GM19099 (cell line): ENCODE results near the gene FHOD1.

Experiments
- POLR2A ChIP-seq: IDR thresholded peaks from 3 replicates; pipeline ENCODE4 v1.6.1; 2011; ENCODE audit warnings: low read depth; ENCODE audit not compliant: insufficient read length; ENCODE audit errors: extremely low read depth

Gene FHOD1

DNA sequence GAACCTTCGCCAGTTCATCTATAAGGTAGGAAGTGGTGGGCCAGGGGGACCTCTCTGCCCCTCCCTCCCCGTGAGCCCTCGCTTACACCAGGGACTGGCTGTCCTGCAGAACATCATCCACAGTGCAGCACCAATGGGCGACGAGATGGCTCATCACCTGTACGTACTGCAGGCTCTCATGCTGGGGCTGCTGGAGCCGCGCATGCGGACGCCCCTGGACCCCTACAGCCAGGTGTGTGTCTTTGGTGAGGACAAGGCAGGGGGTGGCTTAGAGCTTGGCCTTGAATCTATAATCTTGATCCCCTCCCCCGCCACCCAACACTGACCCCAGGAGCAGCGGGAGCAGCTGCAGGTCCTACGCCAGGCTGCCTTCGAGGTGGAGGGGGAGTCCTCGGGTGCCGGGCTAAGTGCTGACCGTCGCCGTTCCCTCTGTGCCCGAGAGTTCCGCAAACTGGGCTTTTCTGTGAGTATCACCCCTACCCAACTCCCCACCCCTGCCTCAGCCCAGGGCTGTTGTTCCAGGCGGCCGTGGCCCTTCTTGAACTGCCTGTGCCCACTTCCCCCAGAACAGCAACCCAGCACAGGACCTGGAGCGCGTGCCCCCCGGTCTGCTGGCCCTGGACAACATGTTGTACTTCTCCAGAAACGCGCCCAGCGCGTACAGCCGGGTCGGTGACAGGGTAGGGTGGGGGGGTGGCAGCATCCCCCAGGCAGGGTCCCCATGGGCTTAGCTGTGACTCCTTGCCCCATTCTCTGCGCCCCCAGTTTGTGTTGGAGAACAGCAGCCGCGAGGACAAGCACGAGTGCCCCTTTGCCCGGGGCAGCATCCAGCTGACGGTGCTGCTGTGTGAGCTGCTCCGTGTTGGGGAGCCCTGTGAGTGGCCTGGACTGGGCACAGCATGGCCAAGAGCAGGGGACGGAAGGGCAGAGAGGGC, 45.6 kb downstream of the FHOD1 start:
- no peak for TF ChIP-seq POLR2A

DNA sequence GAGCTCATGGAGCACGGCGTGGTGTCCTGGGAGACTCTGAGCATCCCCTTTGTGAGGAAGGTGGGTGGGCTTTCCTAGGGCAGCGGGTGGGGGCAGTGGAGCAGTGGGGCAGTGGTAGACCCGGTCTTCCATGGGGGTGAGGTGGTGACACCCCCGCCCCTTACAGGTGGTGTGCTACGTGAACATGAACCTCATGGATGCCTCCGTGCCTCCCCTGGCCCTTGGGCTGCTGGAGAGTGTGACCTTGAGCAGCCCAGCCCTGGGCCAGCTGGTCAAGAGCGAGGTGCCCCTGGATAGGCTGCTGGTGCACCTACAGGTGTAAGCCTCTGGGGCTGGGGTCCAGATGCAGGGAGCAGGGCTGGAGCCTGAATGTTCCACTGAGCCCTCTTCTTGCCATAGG, 46.8 kb downstream of the FHOD1 start:
- no peak for TF ChIP-seq POLR2A

DNA sequence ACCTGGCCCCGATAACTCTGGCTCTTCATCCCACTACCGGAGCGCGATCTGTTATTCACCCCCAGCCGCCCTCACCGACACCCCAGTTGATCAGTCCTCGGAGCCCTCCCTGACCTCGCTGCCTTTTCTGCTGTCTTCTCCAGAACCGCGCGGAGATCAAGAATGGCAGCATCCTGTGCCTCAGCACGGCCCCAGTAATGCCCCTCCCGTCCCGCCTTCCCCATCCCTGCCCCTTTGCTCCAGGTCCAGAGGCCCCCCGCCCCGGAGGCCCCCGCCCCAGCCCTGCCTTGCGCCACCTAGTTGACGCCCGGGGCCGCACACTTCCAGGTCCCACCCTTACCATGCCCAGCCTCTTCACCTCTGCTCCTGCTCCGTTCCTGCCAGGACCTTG, 47.5 kb downstream of the FHOD1 start:
- TF ChIP-seq POLR2A = no peak

DNA sequence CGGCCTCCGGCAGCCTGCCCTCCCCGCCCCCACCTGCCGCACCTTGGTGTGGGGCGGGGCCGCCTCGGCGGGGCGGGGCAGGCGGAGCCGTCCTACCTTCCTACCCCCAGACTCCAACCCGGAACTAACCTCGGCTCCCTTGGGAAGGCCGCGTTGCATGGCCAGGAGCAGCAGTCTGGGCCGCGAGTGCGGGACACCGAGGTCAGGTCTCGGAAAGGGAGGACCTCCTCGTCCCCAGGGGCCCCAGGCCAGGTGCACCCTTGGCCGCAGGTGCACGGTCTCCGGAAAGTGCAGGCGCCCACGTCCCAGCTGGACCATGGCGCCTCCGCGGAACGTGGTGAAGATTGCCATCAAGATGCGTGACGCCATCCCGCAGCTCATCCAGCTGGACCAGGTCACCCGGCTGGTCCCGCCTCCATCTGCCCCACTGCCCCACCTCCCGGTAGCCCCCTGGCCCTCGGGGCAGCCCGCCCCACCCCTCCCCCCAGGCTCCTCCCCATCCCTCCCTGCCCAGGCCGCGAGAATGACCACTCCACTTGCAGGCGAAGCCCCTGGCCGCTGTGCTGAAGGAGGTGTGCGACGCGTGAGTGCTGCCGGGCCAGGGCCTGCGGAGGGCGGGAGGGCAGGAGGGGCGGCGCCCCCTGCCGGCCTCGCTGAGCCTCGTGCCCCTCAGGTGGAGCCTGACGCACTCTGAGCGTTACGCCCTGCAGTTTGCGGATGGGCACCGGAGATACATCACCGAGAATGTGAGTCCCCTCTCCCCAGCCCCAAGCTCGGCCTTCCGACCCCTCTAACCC, 48.1 kb downstream of the FHOD1 start, which contains the start of gene ELMO3:
Gene ELMO3, plus strand, starts transcription at position 121 of the 797 bp plus-strand sequence. Its CDS starts 196 bp downstream, at position 317.
- TF ChIP-seq POLR2A = no peak

DNA sequence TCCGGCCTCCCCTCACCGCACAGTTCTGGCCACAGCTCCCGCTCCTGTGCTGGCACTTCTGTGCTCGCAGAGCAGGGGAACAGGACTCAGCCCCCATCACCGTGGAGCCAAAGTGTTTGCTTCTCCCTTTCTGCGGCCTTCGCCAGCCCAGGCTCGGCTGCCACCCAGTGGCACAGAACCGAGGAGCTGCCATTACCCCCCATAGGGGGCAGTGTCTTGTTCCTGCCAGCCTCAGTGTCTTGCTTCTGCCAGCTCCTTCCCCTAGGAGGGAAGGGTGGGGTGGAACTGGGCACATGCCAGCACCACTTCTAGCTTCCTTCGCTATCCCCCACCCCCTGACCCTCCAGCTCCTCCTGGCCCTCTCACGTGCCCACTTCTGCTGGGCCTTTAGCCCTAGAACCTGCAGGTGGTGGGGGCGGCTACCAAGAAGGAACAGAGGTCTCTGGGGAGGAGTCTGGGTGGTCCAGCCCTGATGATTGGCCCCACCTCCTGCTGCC, 49.0 kb downstream of the FHOD1 start:
- no peak for TF ChIP-seq POLR2A

DNA sequence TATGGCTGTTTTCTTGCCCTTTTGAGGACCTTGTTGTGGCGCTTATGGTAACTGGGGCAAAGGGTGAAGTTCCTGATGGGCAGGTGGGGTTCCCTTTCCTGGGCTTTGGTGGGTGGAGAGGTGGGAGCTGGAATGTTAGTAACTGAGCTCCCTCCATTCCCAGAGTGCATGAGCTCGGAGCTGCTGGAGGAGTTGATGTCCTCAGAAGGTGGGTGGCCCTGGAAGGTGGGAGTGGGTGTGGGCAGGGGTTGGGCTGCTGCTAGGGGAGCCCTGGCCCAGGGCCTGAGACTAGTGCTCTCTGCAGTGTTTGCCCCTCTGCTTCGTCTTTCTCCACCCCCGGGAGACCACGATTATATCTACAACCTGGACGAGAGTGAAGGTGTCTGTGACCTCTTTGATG, 49.6 kb downstream of the FHOD1 start:
- no peak for TF ChIP-seq POLR2A

DNA sequence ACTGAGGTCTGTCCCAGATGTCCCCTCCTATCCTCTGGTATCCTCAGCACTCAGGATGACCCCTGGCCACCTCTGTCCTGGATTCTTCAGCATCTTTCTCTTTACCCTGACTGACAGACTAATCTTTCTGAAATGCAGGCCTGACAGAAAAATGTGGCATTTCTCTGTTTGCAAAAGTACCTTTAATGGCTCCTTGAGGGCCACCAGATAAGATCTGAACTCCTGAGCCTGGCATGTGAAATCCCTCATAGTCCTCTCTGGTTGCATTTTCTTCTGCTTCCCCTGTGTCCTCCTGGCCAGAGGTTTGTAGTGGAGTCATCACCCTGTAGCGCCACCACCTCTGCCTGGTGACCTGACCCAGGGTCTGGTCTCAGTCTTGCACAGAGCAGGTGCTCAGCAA, 50.4 kb downstream of the FHOD1 start:
- no peak for TF ChIP-seq POLR2A

DNA sequence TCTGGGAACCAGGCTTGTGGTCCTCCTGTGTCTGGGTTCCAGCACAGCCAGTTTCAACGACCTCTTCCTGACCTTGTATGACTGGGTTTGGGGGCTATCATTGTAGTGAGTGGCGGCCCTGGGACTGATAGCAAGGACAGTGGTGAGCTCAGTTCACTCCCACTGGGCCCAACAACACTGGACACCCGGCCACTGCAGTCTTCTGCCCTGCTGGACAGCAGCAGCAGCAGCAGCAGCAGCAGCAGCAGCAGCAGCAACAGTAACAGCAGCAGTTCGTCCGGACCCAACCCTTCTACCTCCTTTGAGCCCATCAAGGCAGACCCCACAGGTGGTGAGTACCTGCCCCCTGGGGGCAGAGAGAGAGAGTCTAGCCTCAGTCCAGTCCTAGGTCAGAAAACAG, 51.6 kb downstream of the FHOD1 start:
- TF ChIP-seq POLR2A = no peak

DNA sequence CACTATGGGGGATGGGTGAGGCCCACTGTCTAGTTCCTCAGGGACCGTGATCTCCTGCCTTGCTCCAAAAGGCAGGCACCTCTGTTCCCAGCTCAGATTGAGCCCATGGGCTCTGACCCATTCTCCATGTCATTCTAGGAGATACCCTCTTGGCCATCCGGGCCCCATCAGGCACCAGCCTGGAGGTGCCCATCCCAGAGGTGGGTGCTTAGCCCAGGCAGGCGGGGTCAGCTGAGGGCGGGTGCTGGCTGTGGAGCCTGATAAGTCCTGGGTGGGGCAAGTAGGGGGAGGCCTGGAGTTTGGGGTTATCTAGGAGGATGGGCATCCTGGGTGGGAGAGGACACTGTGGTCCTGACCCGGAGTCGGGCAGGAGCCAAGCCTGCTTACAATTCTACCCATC, 53.0 kb downstream of the FHOD1 start:
- no peak for TF ChIP-seq POLR2A

DNA sequence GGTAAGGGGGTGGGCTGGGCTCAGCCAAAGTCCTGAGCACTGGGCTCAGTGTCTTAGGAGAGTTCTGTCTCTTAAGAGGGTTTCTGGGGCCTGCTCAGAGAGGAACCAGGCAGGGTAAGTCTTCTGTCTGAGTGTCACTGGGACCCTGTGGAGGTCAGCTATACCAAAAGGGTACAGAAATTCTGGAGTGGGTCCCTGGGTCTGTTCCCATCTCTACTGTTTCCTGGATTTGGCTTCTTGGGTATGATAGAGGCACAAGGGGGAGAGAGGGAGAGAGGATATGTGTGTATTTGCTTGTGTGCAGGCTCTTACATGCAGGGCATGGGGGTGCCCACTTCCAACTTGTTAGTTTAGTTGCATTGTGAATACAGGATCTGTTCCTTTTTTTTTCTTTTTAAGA, 53.7 kb downstream of the FHOD1 start:
- no peak for TF ChIP-seq POLR2A

DNA sequence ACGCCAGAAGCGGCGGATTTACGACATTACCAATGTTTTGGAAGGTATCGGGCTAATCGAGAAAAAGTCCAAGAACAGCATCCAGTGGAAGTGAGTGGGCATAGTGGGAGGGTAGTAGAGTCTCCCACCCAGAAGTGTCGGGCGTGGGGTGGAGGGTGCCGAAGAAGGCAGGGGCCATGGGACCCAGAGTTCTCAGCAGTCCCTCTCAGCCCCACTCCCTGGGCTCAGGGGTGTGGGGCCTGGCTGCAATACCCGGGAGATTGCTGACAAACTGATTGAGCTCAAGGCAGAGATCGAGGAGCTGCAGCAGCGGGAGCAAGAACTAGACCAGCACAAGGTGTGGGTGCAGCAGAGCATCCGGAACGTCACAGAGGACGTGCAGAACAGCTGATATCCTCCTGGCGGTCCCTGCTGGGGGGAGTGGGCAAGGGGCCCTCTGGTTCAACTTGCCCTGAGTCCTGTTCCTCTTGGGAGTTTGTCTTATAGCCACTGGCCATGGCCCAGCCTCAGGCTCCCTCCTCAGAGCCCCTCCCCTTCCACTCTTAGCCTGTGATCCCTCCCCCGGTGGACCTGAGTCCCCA, 54.4 kb downstream of the FHOD1 start:
- TF ChIP-seq POLR2A = no peak

DNA sequence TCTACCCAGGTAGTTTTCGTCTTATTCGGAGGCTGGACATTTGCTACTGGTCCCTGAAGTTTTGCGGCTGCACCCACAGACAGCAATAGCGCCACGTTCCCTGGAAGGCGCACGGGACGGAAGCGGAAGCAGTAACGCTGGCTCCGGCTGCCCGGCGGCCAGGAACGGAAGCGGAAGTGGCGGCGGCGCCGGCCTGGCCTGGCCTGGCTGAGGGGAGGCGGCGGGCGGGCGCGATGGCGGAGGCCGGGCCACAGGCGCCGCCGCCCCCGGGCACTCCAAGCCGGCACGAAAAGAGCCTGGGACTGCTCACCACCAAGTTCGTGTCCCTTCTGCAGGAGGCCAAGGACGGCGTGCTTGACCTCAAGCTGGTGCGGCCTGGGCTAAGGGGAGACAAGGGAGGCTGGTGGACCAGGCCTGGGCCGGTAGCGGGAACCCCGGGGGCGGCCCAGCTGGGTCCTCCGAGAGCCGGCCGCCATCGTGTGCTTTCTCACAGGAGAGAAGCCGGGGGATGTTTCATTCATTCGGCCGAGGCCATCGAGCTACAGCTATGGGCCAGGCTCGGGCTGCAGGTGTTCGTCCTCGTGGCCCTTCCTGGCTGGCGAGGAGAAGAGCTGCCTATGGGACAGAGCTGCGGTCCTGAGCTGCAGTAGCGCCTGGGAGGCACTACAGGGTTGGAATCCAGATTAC, 55.1 kb downstream of the FHOD1 start, which contains the start of gene E2F4:
Gene E2F4, plus strand, starts transcription at position 161 of the 687 bp plus-strand sequence. Its CDS starts 73 bp downstream, at position 234.
- peak; percentile 86 for TF ChIP-seq POLR2A

DNA sequence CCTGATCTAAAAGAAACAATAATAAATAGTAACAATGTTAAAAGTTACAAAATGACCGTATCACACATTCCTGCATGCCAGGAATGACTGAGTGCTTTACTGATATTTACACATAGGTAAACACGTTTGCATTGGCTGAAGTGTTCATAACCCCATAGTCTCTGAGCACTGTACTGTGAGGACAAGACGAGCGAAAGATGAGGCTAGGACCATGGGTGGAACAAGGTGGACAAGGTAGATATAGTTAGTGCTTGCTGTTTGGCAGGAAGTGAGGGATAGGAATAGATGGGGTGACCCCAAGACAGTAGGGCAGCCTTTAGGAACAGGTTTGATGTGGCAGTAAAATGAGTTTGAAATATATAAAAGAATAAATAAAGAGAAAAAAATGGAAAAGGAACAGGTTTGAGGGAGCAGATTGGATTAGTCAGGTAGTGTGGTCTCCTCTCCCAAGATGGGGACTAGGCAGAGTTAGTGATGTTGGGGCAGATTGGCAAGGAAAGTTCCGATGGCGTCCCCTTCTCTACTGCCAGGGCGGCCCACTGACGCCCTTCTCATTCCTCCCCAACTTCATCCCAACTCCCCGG, 55.8 kb downstream of the FHOD1 start:
- no peak for TF ChIP-seq POLR2A
